HepG2 (cell line): Measurements from ENCODE around the gene DVL3. TPM values are rescaled to one million over a fixed set of nuclear protein-coding genes. Genes with fewer than 3 reads are reported as not detected.

ENCODE experiments used
- ARNT ChIP-seq: fragments of 450-650 bp; IDR thresholded peaks from 2 replicates; pipeline ENCODE4 v1.6.1; 2017
- MEF2D ChIP-seq: sonication (generic); formaldehyde crosslinking; IDR thresholded peaks from 2 replicates; pipeline ENCODE4 v1.5.1; 2020; ENCODE audit warnings: mild to moderate bottlenecking, missing genetic modification reagents
- RBFOX2 ChIP-seq: fragments of 200-400 bp; formaldehyde crosslinking; IDR thresholded peaks from 2 replicates; pipeline ENCODE4 v1.6.1; 2017; ENCODE audit warnings: low read depth, mild to moderate bottlenecking, low read length
- ZNF281 ChIP-seq: sonication (generic); formaldehyde crosslinking; IDR thresholded peaks from 2 replicates; pipeline ENCODE4 v1.4.0; 2020; ENCODE audit warnings: missing genetic modification reagents, borderline replicate concordance
- ZNF3 ChIP-seq: IDR thresholded peaks from 2 replicates; pipeline ENCODE4 v1.7.0; 2017; ENCODE audit warnings: inconsistent platforms
- ZNF335 ChIP-seq: sonication (generic); formaldehyde crosslinking; IDR thresholded peaks from 2 replicates; pipeline ENCODE4 v1.4.0; 2020; ENCODE audit warnings: missing genetic modification reagents
- ZSCAN21 ChIP-seq: sonication (generic); formaldehyde crosslinking; IDR thresholded peaks from 2 replicates; pipeline ENCODE4 v1.8.0; 2022; ENCODE audit warnings: mild to moderate bottlenecking, missing genetic modification reagents, moderate library complexity, borderline replicate concordance
- polyA plus RNA-seq, 8 experiments: library from polyadenylated mRNA; depleted of rRNA in 3 of 8; stranded (reverse) in 7 of 8; unstranded in 1 of 8; fragments of >200 nt; fragmentation: Illumina TruSeq in 4 of 8; extraction: Trizol in 4 of 8; gene quantifications; 2 replicates each; pipeline versions ENCODE4 v1.2.1 to v1.2.3, GENCODE V29; 2011 to 2016; ENCODE audit warnings: low read depth in 4 of 8, missing spikeins in 1 of 8, mixed read lengths in 1 of 8; ENCODE audit not compliant: insufficient read depth in 1 of 8
- total RNA-seq, 5 experiments: library from RNA; depleted of rRNA; stranded (reverse); fragments of >200 nt; fragmentation: Illumina TruSeq; extraction: Trizol; gene quantifications; 2 replicates each; pipeline ENCODE4 v1.2.3, GENCODE V29; 2016; ENCODE audit warnings: low read depth in 1 of 5
- TF ChIP-seq, protein P1 (sequence below): fragments of 450-650 bp; IDR thresholded peaks from 2 replicates; pipeline ENCODE4 v1.6.1; 2016
- TF ChIP-seq, protein P2 (sequence below): sonication (generic); formaldehyde crosslinking; IDR thresholded peaks from 2 replicates; pipeline ENCODE4 v1.4.0; 2020; ENCODE audit warnings: missing genetic modification reagents, borderline replicate concordance
- TF ChIP-seq, protein P3 (sequence below): sonication (generic); formaldehyde crosslinking; IDR thresholded peaks from 2 replicates; pipeline ENCODE4 v1.4.0; 2020; ENCODE audit warnings: mild to moderate bottlenecking, missing genetic modification reagents

Gene DVL3
- total and polyA plus RNA-seq, 2 of the 13 experiments (the other 11 are each of a cell fraction or from before 2014, with no cell fraction given) = 29.0 to 36.1 TPM

- TF ChIP-seq, protein P1, sequence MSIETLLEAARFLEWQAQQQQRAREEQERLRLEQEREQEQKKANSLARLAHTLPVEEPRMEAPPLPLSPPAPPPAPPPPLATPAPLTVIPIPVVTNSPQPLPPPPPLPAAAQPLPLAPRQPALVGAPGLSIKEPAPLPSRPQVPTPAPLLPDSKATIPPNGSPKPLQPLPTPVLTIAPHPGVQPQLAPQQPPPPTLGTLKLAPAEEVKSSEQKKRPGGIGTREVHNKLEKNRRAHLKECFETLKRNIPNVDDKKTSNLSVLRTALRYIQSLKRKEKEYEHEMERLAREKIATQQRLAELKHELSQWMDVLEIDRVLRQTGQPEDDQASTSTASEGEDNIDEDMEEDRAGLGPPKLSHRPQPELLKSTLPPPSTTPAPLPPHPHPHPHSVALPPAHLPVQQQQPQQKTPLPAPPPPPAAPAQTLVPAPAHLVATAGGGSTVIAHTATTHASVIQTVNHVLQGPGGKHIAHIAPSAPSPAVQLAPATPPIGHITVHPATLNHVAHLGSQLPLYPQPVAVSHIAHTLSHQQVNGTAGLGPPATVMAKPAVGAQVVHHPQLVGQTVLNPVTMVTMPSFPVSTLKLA = peak; percentile 55
- no peak for TF ChIP-seq ZNF3 (CRISPR knock-in tag)
- TF ChIP-seq, protein P2, sequence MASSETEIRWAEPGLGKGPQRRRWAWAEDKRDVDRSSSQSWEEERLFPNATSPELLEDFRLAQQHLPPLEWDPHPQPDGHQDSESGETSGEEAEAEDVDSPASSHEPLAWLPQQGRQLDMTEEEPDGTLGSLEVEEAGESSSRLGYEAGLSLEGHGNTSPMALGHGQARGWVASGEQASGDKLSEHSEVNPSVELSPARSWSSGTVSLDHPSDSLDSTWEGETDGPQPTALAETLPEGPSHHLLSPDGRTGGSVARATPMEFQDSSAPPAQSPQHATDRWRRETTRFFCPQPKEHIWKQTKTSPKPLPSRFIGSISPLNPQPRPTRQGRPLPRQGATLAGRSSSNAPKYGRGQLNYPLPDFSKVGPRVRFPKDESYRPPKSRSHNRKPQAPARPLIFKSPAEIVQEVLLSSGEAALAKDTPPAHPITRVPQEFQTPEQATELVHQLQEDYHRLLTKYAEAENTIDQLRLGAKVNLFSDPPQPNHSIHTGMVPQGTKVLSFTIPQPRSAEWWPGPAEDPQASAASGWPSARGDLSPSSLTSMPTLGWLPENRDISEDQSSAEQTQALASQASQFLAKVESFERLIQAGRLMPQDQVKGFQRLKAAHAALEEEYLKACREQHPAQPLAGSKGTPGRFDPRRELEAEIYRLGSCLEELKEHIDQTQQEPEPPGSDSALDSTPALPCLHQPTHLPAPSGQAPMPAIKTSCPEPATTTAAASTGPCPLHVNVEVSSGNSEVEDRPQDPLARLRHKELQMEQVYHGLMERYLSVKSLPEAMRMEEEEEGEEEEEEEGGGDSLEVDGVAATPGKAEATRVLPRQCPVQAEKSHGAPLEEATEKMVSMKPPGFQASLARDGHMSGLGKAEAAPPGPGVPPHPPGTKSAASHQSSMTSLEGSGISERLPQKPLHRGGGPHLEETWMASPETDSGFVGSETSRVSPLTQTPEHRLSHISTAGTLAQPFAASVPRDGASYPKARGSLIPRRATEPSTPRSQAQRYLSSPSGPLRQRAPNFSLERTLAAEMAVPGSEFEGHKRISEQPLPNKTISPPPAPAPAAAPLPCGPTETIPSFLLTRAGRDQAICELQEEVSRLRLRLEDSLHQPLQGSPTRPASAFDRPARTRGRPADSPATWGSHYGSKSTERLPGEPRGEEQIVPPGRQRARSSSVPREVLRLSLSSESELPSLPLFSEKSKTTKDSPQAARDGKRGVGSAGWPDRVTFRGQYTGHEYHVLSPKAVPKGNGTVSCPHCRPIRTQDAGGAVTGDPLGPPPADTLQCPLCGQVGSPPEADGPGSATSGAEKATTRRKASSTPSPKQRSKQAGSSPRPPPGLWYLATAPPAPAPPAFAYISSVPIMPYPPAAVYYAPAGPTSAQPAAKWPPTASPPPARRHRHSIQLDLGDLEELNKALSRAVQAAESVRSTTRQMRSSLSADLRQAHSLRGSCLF (CRISPR knock-in tag) = no peak
- no peak; the same call in 1 of the 2 replicates for TF ChIP-seq MEF2D (CRISPR knock-in tag)
- TF ChIP-seq ZNF281 (CRISPR knock-in tag) = no peak
- peak; percentile 86; the same call in 1 of the 2 replicates for TF ChIP-seq ZSCAN21 (CRISPR knock-in tag)
- TF ChIP-seq ARNT = no peak
- TF ChIP-seq, protein P3, sequence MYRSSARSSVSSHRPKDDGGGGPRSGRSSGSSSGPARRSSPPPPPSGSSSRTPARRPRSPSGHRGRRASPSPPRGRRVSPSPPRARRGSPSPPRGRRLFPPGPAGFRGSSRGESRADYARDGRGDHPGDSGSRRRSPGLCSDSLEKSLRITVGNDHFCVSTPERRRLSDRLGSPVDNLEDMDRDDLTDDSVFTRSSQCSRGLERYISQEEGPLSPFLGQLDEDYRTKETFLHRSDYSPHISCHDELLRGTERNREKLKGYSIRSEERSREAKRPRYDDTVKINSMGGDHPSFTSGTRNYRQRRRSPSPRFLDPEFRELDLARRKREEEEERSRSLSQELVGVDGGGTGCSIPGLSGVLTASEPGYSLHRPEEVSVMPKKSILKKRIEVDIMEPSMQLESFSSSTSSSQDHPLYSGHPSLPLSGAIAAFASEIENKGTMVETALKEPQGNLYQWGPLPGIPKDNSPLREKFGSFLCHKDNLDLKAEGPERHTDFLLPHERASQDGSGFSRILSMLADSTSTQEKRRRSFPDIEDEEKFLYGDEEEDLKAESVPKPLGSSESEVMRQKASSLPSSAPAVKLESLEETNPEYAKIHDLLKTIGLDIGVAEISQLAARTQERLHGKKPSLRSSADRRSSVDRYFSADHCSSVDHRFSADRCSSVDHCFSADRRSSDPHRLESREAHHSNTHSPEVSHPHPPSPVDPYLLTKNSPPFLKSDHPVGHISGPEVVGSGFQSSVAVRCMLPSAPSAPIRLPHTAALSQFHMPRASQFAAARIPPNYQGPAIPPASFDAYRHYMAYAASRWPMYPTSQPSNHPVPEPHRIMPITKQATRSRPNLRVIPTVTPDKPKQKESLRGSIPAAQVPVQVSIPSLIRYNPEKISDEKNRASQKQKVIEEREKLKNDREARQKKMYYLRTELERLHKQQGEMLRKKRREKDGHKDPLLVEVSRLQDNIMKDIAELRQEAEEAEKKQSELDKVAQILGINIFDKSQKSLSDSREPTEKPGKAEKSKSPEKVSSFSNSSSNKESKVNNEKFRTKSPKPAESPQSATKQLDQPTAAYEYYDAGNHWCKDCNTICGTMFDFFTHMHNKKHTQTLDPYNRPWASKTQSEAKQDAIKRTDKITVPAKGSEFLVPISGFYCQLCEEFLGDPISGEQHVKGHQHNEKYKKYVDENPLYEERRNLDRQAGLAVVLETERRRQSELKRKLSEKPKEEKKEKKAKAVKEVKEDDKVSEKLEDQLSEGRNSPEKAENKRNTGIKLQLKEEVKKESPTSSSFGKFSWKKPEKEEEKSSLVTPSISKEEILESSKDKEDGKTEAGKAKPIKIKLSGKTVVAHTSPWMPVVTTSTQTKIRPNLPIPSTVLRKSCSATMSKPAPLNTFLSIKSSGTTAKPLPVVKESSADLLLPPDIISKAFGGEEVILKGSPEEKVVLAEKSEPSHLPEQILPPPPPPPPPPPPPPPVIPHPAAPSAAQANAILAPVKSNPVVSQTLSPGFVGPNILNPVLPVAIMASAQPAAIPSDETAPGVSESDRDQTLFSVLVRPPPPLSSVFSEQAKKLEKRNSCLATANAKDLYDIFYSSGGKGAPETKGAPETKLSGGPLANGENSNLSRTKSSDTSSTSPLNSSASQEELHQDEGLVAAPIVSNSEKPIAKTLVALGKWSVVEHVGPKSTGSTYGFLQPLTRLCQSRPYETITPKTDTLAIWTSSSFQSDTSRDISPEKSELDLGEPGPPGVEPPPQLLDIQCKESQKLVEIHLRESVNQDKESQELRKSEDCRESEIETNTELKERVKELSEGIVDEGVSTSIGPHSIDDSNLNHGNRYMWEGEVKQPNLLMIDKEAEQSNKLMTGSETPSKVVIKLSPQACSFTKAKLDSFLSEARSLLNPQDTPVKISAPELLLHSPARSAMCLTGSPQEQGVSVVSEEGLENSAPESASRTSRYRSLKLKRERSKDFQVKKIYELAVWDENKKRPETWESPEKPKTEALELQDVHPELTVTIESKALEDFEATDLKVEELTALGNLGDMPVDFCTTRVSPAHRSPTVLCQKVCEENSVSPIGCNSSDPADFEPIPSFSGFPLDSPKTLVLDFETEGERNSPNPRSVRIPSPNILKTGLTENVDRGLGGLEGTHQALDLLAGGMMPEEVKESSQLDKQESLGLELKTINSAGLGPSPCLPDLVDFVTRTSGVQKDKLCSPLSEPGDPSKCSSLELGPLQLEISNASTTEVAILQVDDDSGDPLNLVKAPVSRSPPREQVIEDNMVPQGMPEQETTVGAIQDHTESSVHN (CRISPR knock-in tag) = no peak
- 0 out of 2 replicates have a peak, but pooled peaks have one; percentile 48 for TF ChIP-seq ZNF335 (CRISPR knock-in tag)
- TF ChIP-seq RBFOX2 = peak; percentile 85
Observed at GRCh38 chr3:184174646-184175492, 19.7 kb downstream of the DVL3 start, which contains the start of gene AP2M1 (continued).
